Measurements from ENCODE around the gene ACTN3.
"Not testable (repeated sequence)": the region's sequence is repeated elsewhere in the genome, so short reads cannot be mapped to it uniquely, and the experiment has no call there.

The ACTN3 gene

DNA sequence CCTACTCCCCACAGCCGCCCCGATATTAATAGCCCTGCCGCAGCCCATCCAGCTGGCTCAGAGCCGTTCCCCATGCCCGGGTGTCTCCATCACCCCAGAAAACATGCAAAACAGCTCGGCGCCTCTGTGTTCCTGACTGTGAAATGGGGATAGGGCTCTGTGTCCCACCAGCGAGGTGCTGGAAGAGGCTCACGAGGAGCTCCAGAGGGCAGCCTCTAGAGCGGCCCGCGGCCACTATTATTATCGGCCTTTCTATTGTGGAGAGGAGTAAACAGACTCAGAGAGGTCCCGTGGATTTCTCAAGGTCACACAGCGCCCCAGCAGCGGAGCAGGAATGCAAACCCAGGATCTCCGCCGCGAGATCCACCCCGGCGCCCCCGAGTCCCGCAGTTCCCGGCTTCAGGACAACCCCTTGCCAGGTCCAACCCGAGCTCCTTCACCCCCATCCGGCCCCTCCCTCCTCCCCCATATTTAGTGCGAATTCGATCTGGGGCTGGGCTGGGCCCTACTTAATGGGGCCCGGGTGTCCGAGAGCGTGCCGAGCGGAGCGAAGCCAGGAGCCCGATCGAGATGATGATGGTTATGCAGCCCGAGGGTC lies at the start of gene ACTN3:
Gene ACTN3 (plus strand): TSS at position 536 of the 598 bp plus-strand sequence. CDS start 35 bp downstream, at position 571.
- DNase-seq = no peak

DNA sequence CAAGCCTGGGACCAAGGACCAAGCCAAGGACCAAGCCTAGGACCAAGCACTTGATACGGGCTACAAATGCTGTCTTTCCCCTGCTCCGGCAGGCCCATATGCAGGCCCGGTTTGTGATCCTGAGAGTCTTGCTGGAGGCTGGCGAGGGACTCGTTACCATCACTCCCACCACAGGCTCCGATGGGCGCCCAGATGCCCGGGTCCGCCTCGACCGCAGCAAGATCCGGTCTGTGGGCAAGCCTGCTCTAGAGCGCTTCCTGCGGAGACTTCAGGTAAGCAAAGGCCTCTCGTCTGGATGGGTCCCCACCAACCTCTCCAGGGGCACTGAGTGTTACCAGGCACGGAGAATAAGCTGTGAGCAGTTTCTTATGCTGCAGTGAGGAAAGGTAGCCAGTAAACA lies 49.5 kb upstream of the ACTN3 start:
- no peak for DNase-seq

DNA sequence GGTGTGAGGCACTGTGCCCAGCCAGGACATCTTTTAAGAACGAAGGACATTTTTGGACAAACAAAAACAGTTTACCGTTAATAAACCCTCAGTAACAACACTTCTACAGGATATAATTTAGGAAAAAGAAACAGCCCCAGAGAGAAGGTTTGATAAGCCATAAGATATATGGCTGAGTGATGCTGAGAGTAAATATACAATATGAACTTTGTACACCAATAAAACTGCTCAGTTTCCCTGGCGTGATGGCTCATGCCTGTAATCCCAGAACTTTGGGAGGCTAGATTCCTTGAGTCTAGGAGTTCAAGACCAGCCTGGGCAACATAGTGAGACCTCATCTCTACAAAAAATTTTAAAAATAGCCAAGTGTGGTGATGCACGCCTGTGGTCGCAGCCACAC lies 48.2 kb upstream of the ACTN3 start:
- DNase-seq = no peak

DNA sequence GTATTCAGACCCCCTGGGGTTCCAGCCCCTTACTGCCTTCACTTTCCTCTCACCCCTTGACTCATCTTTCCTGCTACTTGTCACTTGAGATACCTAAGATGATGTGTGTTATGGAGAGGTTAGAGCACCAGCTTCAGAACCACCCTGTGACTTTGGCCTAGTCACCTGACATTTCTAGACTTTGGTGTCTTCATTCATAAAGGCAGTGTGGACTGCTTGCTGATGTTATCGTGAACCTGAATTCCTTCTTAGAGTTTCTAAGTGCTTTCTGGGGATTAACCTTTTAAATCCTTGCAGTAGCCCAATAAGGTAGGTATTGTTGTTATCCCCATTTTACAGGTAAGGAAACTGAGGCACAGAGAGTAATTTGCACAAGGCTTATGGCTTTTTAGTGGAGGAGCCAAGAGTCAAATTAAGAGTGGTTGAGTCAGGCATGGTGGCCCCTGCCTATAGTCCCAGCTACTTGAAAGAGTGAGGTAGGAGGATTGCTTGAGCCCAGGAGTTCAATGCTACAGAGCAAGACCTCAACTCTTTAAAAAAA lies 41.4 kb upstream of the ACTN3 start:
- DNase-seq = no peak

DNA sequence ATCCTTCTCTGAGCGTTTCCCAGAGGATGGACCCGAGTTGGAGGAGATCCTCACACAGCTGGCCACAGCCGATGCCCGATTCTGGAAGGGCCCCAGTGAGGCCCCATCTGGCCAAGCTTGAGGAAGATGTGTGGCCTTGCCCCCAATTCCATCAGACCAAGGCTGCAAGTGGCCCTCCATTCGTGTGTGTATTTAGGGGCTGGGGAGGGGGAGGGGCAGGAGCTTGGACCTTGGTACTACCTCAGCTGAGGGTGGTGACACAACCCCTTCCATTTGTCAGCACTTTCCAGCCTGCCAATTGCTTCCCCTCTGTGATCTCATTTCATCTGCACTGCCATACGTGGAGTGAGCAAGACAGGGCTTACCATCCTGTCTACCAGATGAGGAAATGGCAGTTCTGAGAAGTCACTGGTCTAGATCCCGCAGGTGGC lies 37.6 kb upstream of the ACTN3 start:
- DNase-seq = no peak

DNA sequence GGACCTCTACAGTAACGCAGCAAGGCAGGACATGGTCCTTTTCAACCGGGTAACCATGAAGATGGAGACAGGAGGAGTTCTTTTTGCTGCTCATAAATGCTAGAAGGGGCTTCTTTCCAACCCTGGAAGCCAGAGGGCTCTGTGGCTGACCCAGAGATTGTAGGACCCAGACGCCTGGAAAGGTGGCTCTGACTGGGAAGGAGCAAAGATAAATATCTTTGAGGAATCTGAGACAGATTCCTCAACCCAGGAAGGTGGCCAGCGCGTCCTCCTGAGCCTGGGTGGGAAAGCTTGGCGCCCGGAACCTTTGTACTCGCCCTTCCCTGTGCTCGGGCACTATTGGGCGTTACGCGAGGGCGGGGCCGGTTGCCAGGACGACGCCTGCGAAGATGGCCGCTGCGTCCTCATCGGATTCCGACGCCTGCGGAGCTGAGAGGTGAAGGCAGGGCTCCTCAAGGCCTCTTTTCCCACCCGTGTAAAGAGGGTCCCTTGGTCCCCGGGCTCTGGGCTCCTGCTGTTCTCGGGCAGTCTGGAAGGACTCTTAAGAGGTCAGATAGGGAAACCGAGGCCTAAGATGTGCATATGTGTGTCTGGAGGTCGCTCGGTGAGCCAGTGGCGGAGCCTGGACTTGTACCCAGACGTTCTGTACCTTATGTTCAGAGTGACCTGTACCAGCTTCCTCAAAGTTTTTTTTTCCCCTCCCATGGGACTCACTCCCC lies 36.3 kb upstream of the ACTN3 start, which contains the start of gene BBS1:
Gene BBS1 (plus strand): TSS at position 365 of the 719 bp plus-strand sequence. CDS start 25 bp downstream, at position 390.
- DNase-seq = peak; percentile 54

DNA sequence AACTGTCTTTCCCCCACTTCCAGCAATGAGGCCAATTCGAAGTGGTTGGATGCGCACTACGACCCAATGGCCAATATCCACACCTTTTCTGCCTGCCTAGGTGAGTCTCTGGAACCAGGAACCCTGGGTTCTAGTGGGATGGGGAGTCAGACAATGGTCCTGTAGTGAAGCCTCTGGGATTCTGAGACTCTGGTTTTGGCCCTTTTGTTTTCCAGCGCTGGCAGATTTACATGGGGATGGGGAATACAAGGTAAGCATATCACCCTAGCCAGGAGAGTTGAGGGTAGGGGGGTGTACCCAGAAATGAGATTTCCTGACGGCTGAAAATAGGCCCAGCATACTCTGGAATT lies 35.7 kb upstream of the ACTN3 start:
- no peak for DNase-seq

DNA sequence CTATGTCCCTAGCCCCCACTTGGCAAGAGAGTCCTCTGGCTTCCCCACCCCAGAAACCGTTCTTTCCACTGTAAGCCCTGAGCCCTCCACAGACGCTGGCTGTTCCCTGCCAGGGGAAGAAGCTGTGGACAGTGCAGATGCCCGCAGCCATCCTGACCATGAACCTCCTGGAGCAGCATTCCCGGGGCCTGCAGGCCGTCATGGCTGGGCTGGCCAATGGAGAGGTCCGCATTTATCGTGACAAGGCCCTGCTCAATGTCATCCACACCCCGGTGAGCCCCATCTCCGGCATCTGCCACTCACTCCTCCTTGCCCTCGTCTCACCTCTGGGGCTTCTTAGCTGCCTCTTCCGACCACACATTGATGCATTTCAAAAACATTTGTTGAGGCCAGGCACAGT lies 23.1 kb upstream of the ACTN3 start:
- no peak for DNase-seq

DNA sequence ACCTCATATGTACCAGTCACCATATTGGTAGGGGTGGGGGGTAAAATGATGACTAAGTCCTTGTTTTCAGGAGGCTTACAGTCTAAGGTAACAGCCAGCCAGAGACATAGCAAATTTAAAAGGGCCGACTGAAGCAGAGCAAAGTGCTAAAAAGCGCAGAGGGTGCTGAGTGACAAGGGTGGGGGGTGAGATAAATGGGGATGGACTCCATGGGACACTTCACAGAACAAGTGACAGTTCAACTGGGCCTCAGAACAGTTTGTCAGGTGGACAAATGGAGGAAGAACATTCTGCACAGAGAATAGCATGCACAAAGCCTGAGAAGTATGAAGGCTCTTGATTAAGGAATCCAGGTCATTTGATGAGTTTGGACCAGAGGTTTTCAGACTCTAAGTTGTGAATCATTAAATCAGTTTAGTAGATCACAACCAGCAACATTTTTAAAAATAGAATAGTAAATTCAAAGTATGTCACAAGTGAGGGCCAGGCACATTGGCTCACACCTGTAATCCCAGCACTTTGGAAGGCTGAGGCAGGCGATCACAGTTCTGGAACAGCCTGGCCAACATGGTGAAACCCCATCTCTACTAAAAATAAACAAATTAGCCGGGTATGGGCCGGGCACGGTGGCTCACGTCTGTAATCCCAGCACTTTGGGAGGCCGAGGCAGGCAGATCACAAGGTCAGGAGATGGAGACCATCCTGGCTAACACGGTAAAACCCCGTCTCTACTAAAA lies 22.2 kb upstream of the ACTN3 start:
- DNase-seq = no peak

DNA sequence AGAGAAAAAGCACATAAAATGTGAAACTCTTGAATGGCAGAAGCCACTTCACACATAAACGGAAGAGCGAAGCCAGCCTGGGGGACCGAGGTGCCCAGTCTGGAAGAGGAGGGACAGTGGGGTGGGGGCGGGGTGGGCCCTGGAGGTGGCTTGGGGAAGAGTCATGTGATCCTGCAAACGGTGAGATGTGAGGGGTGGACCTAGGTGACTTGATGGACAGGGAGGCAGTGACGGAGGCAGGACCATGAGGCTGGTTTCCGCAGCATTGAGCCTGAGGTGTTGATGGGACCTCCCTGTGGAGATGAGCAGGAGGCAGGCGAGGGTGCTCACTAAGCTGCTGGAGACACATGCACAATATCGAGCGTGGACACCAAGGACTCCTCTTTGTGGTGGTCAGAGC lies 17.6 kb upstream of the ACTN3 start:
- no peak for DNase-seq

DNA sequence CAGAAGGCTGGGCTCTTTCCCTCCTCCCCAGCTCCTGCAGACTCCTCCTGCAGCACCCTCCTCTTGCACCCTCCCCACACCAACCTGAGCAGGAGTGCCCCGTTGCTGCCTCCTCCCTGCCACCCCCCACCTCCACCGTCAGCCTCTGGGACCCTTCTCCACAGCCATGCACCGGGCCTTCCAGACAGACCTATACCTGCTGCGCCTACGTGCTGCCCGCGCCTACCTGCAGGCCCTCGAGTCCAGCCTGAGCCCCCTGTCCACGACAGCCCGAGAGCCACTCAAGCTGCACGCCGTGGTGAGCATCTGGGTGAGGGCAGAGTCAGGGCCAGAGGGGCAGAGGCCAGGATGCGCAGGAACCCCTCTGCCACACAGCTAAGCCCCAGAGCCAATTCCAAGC lies 17.0 kb upstream of the ACTN3 start:
- DNase-seq = no peak

DNA sequence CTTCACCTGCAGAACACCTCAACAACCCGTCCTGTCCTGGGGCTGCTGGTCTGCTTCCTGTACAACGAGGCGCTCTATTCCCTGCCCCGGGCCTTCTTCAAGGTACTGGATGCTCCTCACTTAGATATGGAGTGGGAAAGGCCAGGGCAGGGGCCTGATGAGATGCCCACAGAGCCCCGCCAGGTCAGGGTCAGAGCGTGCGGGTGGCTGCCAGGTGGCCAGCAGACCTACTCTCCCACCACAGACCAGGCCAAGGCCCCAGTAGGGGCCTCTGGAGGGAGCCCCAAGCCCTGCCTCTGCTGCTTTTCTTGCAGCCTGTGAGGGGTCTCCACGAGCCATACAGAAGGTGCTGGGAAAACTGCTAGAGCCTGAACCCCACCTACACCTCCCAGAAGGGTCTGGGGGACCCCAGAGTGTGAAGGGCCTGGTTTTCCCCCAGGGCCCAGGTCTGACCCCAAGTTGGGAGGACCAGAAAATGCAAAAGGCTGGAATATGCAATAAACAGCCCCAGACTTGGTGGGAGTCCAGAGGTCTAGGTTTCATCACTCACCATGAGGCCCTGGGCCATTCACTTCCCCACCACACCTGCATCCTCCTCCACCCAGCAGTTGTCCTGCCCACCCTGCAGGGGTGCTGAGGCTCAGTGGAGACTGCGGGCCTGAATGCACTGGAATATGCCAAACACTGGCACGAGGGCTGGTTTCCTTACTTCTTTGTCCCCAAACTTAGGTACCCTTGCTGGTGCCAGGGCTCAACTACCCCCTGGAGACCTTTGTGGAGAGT lies 15.6 kb upstream of the ACTN3 start:
- no peak for DNase-seq

DNA sequence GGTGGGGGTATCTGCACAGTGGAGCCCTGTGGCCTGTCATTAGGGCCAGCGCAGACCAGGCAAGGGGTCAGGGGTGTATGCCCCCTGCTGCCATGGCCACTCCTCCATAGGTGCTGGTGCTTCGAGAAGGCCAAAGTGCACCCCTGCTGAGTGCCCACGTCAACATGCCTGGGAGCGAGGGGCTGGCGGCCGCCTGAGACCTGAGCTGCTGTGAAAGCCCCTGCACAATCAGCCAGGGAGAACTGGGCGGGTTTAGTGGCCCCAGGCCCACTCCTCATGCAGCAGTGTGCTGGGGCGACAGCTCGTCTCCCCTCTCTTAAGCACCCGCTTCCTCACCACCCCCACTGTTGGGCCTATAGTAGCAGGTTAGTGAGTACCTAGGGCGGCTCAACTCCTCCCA lies 14.9 kb upstream of the ACTN3 start:
- no peak for DNase-seq

DNA sequence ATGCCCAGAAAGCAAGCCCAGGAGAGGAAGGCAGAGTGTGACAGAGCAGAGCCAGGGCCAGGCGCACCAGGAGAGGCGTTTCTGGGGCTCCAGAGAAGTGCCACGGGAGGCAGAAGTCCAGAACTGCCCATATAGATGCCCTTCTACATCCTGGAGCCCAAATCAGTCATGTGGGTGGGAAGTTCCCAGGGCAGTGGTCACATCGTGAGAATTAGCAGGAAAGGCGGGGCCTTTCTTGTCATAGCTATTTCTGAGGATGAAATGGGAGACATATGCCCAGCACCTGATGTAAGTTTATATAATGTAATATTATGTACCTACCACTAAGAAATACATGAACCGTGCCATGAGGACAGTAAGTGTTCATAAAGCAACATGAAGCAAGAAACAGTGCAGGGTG lies 13.9 kb upstream of the ACTN3 start:
- DNase-seq = no peak

DNA sequence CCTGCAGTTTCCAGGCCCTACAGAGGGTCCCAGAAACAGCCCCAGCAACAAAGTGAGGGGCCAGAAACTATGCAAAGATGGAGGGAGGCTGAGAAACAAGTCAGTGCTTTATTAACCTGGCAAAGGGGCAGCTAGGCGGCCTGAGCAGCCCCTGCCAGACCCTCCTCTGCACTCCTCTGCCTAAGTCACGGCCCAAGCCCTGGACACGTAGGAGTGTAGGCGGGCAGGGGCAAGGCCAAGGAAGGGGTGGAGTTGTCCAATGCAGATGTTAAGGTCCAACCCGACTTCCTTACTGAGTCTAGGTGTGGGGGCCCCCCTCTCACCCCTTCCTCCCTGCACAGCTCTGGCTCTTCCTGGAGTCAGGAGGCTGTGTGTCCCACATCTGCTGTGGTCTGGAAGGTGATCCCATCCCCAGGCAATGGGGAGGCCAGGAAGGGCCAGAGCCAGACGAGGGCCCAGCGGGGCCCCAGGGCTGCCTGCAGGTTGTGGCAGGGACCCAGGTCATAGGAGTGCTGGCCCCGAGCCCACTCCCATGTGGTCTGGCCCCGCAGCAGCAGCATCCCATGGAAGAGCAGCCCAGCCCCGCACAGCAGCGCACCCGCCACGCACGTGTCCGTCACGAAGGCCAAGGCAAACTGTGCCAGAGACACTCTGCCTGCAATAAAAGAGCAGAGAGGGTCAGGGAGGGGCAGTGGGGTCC lies 7.4 kb upstream of the ACTN3 start:
- no peak for DNase-seq

DNA sequence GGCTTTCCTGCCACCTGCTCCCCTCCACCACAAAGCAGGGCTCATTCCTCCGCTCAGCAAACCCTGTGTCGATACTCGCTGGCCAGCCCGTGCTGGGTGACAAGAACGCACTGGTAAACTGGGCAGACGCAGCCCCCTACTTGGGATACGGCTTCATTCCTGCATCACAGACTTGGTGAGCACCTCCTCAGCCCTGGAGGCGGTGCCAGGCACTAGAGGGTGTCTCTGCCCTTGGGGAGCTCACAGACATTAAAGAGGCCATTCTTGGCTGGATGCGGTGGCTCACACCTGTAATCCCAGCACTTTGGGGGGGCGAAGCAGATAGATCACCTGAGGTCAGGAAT lies 6.9 kb upstream of the ACTN3 start:
- no peak for DNase-seq

DNA sequence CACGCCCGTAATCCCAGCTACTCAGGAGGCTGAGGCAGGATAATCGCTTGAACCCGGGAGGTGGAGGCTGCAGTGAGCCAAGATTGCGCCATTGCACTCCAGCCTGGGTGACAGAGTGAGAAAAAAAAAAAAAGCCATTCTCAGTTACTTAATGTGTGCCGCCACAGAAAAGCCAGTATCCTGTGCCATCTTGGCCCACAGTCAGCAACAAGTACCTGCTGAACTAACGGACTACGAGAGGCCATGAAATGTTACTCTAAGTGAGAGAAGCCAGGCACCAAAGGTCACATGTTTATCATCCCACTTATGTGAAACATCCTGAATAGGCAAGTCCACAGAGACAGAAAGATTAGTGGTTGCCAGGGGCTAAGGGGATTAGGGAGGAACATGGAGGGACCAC lies 6.1 kb upstream of the ACTN3 start:
- not testable (repeated sequence) for DNase-seq

DNA sequence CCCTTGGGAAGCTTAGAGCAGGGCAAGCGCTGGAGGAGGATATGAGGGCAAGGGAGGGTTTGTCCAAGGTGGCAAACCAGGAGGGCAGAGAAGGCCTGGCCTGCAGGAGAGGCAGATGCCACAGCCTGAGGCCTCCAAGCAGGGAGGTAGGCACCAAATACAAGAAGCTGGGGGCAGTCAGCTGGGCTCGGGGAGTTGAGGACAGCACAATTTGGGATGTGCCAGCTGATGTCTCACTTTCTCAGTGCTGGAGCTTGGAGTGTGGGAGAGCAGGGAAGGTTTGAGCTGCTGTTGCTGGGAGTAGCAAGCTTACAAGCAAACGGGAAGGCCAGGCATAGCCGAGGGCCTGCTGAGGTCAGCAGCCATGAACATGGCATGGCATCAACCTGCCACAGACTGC lies 4.8 kb upstream of the ACTN3 start:
- no peak for DNase-seq

DNA sequence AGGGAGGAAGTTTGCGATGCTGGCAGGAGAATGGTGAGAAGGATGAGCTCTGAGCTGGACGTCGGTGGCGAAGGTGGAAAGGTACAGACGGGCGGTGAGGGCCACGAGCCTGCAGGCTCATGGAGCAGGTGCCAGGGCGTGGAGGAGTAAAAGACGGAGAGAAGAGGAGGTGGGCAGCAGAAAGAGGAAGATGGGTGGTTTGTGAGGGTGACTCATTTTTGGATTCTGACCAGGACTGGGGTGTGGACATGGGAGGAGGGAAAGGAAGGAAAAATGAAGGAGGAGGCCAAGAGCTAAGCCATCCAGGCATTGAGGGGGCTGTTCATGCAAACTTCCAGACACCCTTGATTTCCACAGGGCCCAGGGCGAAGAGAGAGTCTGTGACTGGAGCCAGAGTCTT lies 4.3 kb upstream of the ACTN3 start:
- no peak for DNase-seq

DNA sequence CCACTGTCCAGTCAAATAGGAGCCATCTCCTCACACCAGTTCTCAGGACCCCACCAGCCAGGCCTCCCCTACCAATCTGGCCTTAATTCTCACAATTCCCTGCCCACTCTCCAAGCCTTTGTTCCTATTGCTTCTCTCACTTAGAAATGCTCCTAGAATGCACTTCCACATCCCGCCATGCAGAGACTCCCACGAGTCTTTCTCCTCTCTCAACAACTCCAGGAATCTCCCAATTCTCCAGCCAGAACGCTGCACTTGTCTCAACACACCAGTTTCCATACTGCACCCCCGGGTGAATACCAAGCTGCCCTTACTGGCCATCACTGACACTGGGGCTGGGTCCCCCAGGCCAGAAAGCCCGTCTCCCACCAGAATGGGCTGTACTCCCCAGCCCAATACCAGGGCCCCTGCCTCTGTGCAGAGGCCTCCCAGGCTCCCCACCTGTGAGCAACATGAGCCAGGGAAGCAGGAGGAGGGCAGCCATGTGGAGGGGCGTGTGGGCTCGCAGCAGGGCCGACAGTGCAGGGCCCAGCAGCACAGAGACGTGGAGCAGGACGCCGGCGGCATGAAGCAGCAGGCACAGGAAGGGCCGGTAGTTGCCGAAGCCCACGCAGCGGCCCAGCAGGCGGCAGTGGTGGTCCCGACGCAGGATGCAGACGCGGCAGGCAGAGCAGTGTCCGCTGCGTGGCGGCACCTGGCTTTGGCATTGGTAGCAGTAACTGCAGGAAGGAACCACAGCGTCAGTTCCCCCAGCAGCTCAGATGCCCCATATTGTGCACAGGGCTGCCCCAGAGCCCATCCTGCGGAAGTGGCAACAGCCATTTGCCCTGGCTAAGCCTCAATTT lies 3.2 kb upstream of the ACTN3 start:
- DNase-seq = peak; percentile 39

DNA sequence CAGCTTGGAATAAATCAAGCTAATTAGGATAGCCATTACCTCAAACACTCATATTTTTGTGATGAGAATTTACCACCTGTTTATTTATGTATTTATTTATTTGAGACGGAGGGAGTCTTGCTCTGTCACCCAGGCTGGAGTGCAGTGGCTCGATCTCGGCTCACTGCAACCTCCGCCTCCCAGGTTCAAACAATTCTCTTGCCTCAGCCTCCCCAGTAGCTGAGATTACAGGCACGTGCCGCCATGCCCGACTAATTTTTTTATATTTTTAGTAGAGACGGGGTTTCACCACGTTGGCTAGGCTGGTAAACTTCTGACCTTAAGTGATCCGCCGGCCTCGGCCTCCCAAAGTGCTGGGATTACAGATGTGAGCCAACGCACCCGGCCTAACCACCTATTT lies 1.8 kb upstream of the ACTN3 start:
- DNase-seq = not testable (repeated sequence)

All from kidney glomerular epithelial cell (primary cell).